Subcutaneous adipose tissue (tissue), 4 donors: ENCODE results near the gene CCNH. TPM values are rescaled to one million over a fixed set of nuclear protein-coding genes. Genes with fewer than 3 reads are reported as not detected.

ENCODE experiments used
- CTCF ChIP-seq: fragments of 450-650 bp; IDR thresholded peaks from one replicate; pipeline ENCODE4 v1.5.1; 2016; ENCODE audit warnings: low read depth, mild to moderate bottlenecking, control low read depth, antibody characterized with exemption, moderate library complexity
- total RNA-seq, 4 donors: library from RNA; depleted of rRNA; stranded (reverse); fragments of >200 nt; gene quantifications; one replicate each; pipeline ENCODE4 v1.1.0, GENCODE V29; 2016

Gene CCNH
- total RNA-seq, 4 donors from 2014 or later: 142 to 294 (median 170) TPM

DNA sequence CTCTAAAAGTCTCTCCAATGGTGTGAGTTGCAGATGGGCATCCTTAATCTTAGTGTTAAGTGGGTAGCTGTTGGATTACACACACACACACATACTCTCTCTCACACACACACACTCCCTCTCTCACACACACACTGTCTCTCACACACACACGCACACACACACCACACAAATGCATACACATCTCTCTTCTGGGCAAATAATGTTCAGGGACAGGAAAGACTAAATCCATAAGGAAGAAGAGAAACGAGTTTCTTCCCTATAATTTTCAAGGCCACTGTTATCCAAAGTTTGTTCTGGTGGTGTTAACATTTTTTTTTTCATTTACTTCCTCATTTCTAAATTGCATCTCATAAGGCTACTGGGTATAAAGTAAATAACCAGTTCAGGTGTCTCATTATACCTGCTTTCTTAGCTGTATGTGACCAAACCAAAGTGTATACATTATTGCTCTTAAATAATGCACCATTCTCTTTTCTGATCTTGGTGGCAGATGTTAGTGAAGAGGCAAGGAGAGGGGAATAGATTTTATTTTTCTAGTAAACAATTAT, 22.5 kb upstream of the CCNH start:
- TF ChIP-seq CTCF: no peak

DNA sequence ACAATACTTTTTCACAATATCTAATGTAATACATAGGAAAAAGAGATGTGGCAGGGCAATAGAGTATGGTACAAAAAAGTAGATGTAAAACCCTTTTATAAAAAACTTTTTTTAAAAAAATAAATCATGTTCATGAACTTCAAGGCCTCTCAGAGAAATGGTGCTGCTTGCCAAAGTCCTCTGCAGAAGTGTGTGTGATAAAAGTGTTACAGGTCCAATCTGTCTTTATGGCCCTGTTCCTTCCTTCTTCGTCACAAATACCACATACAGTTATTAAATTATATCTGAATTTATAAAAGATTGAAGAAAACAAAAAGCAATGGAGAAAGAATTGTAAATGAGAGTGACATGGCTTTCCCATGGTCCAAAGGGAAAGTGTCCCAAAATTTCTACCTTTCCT, 21.7 kb upstream of the CCNH start:
- TF ChIP-seq CTCF: no peak

- TF ChIP-seq CTCF: no peak
Measured at GRCh38 chr5:87433945-87434344, 21.2 kb upstream of the CCNH start.

GRCh38 chr5:87432460-87432859, 19.7 kb upstream of the CCNH start:
- no peak for TF ChIP-seq CTCF

DNA sequence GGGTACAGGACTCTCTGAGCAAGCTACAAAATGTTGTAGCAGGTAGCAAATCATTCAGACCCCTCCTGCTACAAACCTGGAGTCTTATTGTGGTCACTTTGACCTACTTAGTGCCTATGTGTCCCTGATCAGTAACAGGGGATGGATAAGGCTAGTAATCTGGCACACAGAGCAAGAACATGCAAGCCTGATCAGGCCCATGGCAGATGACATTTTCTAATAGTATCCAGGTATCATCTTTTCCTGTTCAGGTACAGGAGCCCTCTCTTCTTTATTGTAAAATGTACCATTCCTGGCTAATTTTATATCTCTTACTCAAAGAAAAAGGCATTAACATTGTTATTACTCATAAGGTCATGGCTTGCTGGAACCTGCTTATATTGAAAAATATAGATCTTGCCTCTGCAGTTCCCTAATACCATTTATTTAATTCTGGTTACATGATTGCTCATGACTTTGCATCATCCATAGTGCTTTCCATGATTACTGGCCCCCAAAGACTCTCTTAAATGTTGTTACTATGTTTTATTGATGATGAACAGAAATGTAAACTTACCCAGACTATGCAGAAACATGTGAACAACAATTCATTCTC, 18.2 kb upstream of the CCNH start:
- no peak for TF ChIP-seq CTCF

- TF ChIP-seq CTCF: no peak
Measured at GRCh38 chr5:87423755-87424154, 11.0 kb upstream of the CCNH start.

DNA sequence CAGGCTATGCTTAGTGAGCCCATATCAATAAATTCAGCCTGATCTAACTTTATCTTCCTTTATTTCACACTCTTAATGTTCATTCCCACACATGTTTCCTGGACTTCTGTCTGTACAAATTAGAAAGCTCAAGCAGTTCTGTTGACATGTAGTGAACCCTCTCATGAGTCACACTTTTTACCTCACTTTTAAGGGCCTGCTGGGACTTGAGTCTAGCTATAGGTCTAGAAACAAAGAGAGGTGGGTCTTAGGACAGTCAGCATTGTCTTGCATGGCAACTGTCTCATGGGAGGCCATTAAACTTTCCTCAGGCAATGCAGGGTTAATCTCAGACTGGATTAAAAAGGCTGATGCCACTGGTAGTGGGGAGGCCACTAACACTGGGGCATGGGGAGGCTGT, 8.6 kb upstream of the CCNH start:
- TF ChIP-seq CTCF: no peak
